ENCODE data around the gene ASIC4. TPM values are rescaled to one million over a fixed set of nuclear protein-coding genes. Genes with fewer than 3 reads are reported as not detected.

ASIC4 gene
- total RNA-seq, 1 experiment from 2014 or later, result not detected

DNA sequence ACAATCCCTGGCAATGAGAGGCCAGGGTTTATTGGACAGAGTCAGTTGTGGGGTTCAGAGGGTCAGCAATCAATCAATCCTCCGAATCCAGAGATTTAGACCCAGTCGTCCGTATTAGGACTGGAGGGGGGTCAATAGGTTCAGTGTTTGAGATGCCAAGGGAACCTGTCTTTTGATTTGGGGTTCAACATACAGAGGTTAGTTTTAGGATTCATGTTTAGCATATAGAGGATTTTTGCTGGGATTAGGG lies 15.3 kb upstream of the ASIC4 start:
- no peaks in the 10 kb centered on the region for H3K9me3 ChIP-seq (ENCODE audit: low read length)
- no peak overlapping the region for H3K27ac ChIP-seq (ENCODE audit: low read length)
- peaks cover 23% of the 10 kb centered on the region for H3K4me1 ChIP-seq (ENCODE audit: low read length)
- no peak overlapping the region for H2AFZ ChIP-seq (ENCODE audit: low read length)
- no peaks in the 10 kb centered on the region for H3K27me3 ChIP-seq (ENCODE audit: low read length)
- no peak for DNase-seq
- H3K9ac ChIP-seq (ENCODE audit: low read length), result peak overlapping the region; percentile 76
- no peaks in the 10 kb centered on the region; the same call in 1 of the 2 replicates for H3K79me2 ChIP-seq (ENCODE audit: low read length)
- peak overlapping the region; percentile 86 for H3K4me2 ChIP-seq (ENCODE audit: low read depth, low read length, poor library complexity, severe bottlenecking)
- no peaks in the 10 kb centered on the region for H3K36me3 ChIP-seq (ENCODE audit: insufficient read depth, low read length)
- no peaks in the 10 kb centered on the region for H3K9me2 ChIP-seq (replicated peaks; ENCODE audit: insufficient read depth, low read length)
- peak overlapping the region; percentile 73 for H3K4me3 ChIP-seq (ENCODE audit: low read length)
- H4K20me1 ChIP-seq (ENCODE audit: insufficient read depth, low read depth, low read length), result no peaks in the 10 kb centered on the region

DNA sequence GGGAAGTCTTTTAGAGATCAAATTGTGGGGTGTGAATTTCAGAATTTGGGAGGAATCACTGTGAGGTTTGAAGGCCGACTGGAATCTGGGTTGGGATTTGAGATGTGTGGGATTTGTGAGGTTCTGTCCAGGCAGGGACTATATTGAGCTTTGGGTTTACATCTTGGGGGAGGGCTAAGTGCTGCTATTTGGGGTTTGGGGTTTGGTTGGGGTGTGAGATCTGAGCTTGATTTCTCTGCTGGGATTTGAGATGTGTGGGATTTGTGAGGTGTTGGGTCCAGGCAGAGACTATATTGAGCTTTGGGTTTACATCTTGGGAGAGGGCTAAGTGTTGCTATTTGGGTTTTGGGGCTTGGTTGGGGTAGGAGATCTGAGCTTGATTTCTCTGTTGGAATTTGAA lies 14.7 kb upstream of the ASIC4 start:
- Histone ChIP-seq H2AFZ (ENCODE audit: low read length) (no peak overlapping the region), H3K4me3 (ENCODE audit: low read length) (peak overlapping the region; percentile 73), H3K36me3 (ENCODE audit: insufficient read depth, low read length) (no peaks in the 10 kb centered on the region), H3K27ac (ENCODE audit: low read length) (no peak overlapping the region), H3K27me3 (ENCODE audit: low read length) (no peaks in the 10 kb centered on the region), H3K4me1 (ENCODE audit: low read length) (peaks cover 23% of the 10 kb centered on the region), H3K79me2 (ENCODE audit: low read length) (no peaks in the 10 kb centered on the region; the same call in 1 of the 2 replicates), H3K9ac (ENCODE audit: low read length) (peak overlapping the region; percentile 76), H3K9me3 (ENCODE audit: low read length) (no peaks in the 10 kb centered on the region), H3K4me2 (ENCODE audit: low read depth, low read length, poor library complexity, severe bottlenecking) (peak overlapping the region; percentile 86), H4K20me1 (ENCODE audit: insufficient read depth, low read depth, low read length) (no peaks in the 10 kb centered on the region), H3K9me2 (replicated peaks; ENCODE audit: insufficient read depth, low read length) (no peaks in the 10 kb centered on the region)
- DNase-seq, result no peak

DNA sequence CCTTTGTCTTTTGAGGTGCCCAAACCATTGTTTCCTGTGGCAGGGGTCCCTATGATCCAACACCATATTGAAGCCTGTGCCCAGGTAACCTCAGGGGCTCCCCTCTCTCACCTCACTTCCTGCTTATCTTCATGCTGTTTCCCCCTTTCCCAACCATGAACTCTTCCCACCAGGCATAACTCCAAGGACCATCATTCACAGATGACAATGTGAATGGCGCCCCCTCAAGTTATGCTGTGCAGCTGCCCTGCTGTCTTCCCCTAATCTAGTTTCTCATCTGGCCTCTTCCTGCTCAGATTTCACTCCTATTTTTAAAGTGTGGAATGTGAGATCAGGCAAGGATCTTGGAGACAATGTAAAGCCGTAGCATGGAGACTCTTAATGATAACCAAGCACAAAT lies 14.1 kb upstream of the ASIC4 start:
- Histone ChIP-seq H3K9ac (ENCODE audit: low read length) (peak overlapping the region; percentile 76), H3K4me3 (ENCODE audit: low read length) (peak overlapping the region; percentile 73; the same call in 1 of the 2 replicates), H3K4me1 (ENCODE audit: low read length) (peaks cover 23% of the 10 kb centered on the region), H3K36me3 (ENCODE audit: insufficient read depth, low read length) (no peaks in the 10 kb centered on the region), H4K20me1 (ENCODE audit: insufficient read depth, low read depth, low read length) (no peaks in the 10 kb centered on the region), H3K9me3 (ENCODE audit: low read length) (no peaks in the 10 kb centered on the region), H3K4me2 (ENCODE audit: low read depth, low read length, poor library complexity, severe bottlenecking) (peak overlapping the region; percentile 86), H3K27ac (ENCODE audit: low read length) (no peak overlapping the region), H3K79me2 (ENCODE audit: low read length) (no peaks in the 10 kb centered on the region; the same call in 1 of the 2 replicates), H2AFZ (ENCODE audit: low read length) (no peak overlapping the region), H3K9me2 (replicated peaks; ENCODE audit: insufficient read depth, low read length) (no peaks in the 10 kb centered on the region), H3K27me3 (ENCODE audit: low read length) (no peaks in the 10 kb centered on the region)
- DNase-seq, result no peak

DNA sequence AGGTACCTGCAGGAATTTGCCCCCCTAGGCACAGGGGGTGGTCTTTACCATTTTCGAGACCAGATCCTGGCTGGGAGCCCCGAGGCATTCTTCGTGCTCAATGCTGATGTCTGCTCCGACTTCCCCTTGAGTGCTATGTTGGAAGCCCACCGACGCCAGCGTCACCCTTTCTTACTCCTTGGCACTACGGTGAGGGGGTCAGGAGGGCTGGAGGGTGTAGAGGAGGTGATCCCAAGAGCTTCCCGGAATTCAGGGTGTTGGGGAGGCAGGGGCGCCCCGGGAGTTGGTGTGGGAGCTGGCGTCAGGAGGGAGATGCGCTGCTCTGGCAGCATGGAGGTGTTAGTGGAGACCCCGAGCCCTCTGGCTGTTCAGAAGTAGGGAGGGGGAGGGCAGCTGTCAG lies 12.4 kb upstream of the ASIC4 start:
- no peak for DNase-seq
- no peaks in the 10 kb centered on the region for H4K20me1 ChIP-seq (ENCODE audit: insufficient read depth, low read depth, low read length)
- no peak overlapping the region for H2AFZ ChIP-seq (ENCODE audit: low read length)
- peaks cover 18% of the 10 kb centered on the region for H3K4me1 ChIP-seq (ENCODE audit: low read length)
- H3K9me2 ChIP-seq (replicated peaks; ENCODE audit: insufficient read depth, low read length), result no peaks in the 10 kb centered on the region
- no peak overlapping the region for H3K9ac ChIP-seq (ENCODE audit: low read length)
- no peak overlapping the region for H3K4me2 ChIP-seq (ENCODE audit: low read depth, low read length, poor library complexity, severe bottlenecking)
- H3K27ac ChIP-seq (ENCODE audit: low read length), result no peak overlapping the region
- H3K27me3 ChIP-seq (ENCODE audit: low read length), result no peaks in the 10 kb centered on the region
- no peaks in the 10 kb centered on the region; the same call in 1 of the 2 replicates for H3K79me2 ChIP-seq (ENCODE audit: low read length)
- H3K9me3 ChIP-seq (ENCODE audit: low read length), result no peaks in the 10 kb centered on the region
- no peaks in the 10 kb centered on the region for H3K36me3 ChIP-seq (ENCODE audit: insufficient read depth, low read length)
- no peak overlapping the region for H3K4me3 ChIP-seq (ENCODE audit: low read length)

DNA sequence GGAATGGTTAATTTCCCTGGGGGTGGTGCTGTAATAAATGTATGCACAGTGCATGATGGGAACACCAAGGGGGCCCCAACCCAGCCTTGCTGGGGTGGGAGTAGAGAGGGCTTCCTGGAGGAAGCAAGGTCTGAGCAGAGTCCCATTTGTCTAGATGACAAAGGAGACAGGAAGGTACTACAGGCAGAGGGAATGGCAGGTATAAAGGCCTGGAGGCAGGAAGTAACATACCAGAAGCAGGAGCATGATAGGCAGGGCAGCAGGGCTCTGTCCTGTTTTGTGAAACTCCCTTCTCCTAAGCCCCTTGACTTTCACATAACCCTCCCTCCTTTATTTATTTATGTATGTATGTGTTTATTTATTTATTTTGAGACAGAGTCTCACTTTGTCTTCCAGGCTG lies 11.7 kb upstream of the ASIC4 start:
- Histone ChIP-seq H2AFZ (ENCODE audit: low read length) (no peak overlapping the region), H3K27ac (ENCODE audit: low read length) (no peak overlapping the region), H3K27me3 (ENCODE audit: low read length) (no peaks in the 10 kb centered on the region), H3K4me1 (ENCODE audit: low read length) (peaks cover 18% of the 10 kb centered on the region), H3K9me2 (replicated peaks; ENCODE audit: insufficient read depth, low read length) (no peaks in the 10 kb centered on the region), H3K4me2 (ENCODE audit: low read depth, low read length, poor library complexity, severe bottlenecking) (no peak overlapping the region), H3K9ac (ENCODE audit: low read length) (no peak overlapping the region), H4K20me1 (ENCODE audit: insufficient read depth, low read depth, low read length) (no peaks in the 10 kb centered on the region), H3K9me3 (ENCODE audit: low read length) (no peaks in the 10 kb centered on the region), H3K36me3 (ENCODE audit: insufficient read depth, low read length) (no peaks in the 10 kb centered on the region), H3K4me3 (ENCODE audit: low read length) (no peak overlapping the region), H3K79me2 (ENCODE audit: low read length) (no peaks in the 10 kb centered on the region; the same call in 1 of the 2 replicates)
- no peak for DNase-seq

DNA sequence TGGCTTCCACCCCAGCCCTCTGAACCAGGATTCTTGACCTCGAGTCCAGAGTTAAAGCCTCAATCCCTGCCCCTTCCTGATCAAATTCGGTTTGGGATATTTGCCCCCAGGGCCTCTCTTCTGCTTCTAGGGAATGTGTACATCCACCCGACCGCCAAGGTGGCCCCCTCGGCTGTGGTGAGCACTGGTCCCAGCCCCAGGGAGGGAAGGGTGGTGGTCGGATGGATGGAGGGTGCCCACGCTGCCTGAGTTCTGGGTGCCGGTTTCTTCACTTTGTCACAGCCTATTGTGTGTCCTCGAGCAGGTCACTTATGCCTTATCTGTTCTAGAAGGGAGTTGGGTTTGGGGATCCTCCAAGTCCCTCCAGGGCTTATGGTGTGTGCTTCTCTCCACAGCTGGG lies 8.7 kb upstream of the ASIC4 start:
- Histone ChIP-seq H3K4me3 (ENCODE audit: low read length) (no peak overlapping the region), H3K27ac (ENCODE audit: low read length) (no peak overlapping the region), H3K4me1 (ENCODE audit: low read length) (peaks cover 3% of the 10 kb centered on the region), H3K27me3 (ENCODE audit: low read length) (no peaks in the 10 kb centered on the region), H3K36me3 (ENCODE audit: insufficient read depth, low read length) (no peaks in the 10 kb centered on the region), H3K4me2 (ENCODE audit: low read depth, low read length, poor library complexity, severe bottlenecking) (no peak overlapping the region), H3K9me2 (replicated peaks; ENCODE audit: insufficient read depth, low read length) (no peaks in the 10 kb centered on the region), H3K9me3 (ENCODE audit: low read length) (no peaks in the 10 kb centered on the region), H3K79me2 (ENCODE audit: low read length) (no peaks in the 10 kb centered on the region), H3K9ac (ENCODE audit: low read length) (no peak overlapping the region), H2AFZ (ENCODE audit: low read length) (no peak overlapping the region), H4K20me1 (ENCODE audit: insufficient read depth, low read depth, low read length) (0 out of 2 replicates have a peak, but pooled peaks cover 4% of the 10 kb centered on the region)
- DNase-seq, result no peak

DNA sequence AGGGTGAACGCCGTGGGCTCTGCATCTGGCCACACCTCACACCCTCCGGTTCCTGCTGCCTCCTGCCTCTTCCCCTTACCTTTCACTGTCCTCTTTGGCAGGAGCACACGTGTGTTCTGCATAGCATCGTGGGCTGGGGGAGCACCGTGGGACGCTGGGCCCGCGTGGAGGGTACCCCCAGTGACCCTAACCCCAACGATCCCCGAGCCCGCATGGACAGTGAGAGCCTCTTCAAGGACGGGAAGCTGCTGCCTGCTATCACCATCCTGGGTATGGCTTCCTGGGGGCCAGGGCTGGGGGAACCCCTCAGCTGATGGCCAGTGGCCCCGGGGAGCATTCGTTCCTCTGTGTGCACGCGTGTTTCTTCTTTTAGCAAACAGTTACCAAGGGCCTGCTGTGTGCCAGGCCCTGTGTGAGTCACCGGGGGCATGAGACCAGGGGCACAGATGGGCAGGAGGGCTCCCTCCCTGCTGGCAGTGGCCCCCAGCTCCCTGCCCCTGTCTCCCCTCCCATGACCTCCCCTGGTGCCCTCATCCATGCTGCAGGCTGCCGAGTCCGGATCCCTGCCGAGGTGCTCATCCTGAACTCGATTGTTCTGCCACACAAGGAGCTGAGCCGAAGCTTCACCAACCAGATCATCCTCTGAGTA lies 8.0 kb upstream of the ASIC4 start:
- H2AFZ ChIP-seq (ENCODE audit: low read length), result no peak overlapping the region
- H3K4me3 ChIP-seq (ENCODE audit: low read length), result no peak overlapping the region
- no peak for DNase-seq
- no peaks in the 10 kb centered on the region for H3K27me3 ChIP-seq (ENCODE audit: low read length)
- no peaks in the 10 kb centered on the region for H3K79me2 ChIP-seq (ENCODE audit: low read length)
- H3K27ac ChIP-seq (ENCODE audit: low read length), result no peak overlapping the region
- 0 out of 2 replicates have a peak, but pooled peaks cover 4% of the 10 kb centered on the region for H4K20me1 ChIP-seq (ENCODE audit: insufficient read depth, low read depth, low read length)
- H3K36me3 ChIP-seq (ENCODE audit: insufficient read depth, low read length), result no peaks in the 10 kb centered on the region
- no peak overlapping the region for H3K9ac ChIP-seq (ENCODE audit: low read length)
- H3K9me2 ChIP-seq (replicated peaks; ENCODE audit: insufficient read depth, low read length), result no peaks in the 10 kb centered on the region
- no peak overlapping the region for H3K4me2 ChIP-seq (ENCODE audit: low read depth, low read length, poor library complexity, severe bottlenecking)
- H3K9me3 ChIP-seq (ENCODE audit: low read length), result no peaks in the 10 kb centered on the region
- H3K4me1 ChIP-seq (ENCODE audit: low read length), result peaks cover 7% of the 10 kb centered on the region

DNA sequence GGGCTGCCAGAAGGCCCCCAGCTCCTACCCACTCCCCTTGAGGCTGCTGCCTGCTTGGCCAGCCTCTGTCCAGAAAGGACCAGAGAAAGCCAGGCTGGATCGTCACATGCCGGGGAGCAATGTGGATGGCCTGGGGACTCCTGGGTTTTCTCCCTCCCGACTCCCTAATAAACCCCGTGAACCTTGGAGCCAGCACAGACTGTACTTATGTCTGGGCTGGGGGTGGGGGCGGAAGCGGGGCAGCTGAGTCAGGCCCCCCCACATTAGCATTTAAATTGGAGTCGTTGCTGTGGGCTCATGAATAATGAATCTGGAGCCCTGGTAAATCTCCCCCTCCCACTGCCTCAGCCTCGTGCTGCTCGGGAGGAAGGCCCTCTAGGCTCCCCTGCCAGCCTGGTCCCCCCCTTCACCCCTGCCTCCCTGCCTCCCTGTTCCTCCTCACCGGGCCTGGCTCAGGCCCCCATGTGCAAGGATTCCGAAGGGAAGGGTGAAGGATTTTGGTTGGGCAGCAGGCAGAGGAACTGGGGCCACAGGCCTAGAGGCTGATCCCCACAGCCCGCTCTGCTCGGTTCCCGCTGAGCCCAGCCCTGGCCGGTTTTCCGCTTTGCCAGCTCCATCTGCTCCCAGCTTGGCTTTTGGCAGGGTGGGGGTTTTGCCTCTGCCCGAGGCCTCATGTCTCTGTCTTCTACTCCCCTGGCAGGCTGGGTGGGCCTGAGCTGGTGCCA lies 7.3 kb upstream of the ASIC4 start:
- Histone ChIP-seq H3K4me3 (ENCODE audit: low read length) (no peak overlapping the region), H3K27ac (ENCODE audit: low read length) (no peak overlapping the region), H3K4me2 (ENCODE audit: low read depth, low read length, poor library complexity, severe bottlenecking) (no peak overlapping the region), H3K9me2 (replicated peaks; ENCODE audit: insufficient read depth, low read length) (no peaks in the 10 kb centered on the region), H3K9ac (ENCODE audit: low read length) (no peak overlapping the region), H3K36me3 (ENCODE audit: insufficient read depth, low read length) (no peaks in the 10 kb centered on the region), H3K79me2 (ENCODE audit: low read length) (no peaks in the 10 kb centered on the region), H3K27me3 (ENCODE audit: low read length) (no peaks in the 10 kb centered on the region), H4K20me1 (ENCODE audit: insufficient read depth, low read depth, low read length) (0 out of 2 replicates have a peak, but pooled peaks cover 4% of the 10 kb centered on the region), H2AFZ (ENCODE audit: low read length) (no peak overlapping the region), H3K4me1 (ENCODE audit: low read length) (peaks cover 14% of the 10 kb centered on the region), H3K9me3 (ENCODE audit: low read length) (no peaks in the 10 kb centered on the region)
- DNase-seq, result no peak
